NCI-H82 (cell line): Measurements from ENCODE around the gene PGBD5.

Experiments
- DNase-seq: peaks from one replicate; lab custom pipeline; 2025; lab: John Stamatoyannopoulos, UW

The PGBD5 gene

DNA sequence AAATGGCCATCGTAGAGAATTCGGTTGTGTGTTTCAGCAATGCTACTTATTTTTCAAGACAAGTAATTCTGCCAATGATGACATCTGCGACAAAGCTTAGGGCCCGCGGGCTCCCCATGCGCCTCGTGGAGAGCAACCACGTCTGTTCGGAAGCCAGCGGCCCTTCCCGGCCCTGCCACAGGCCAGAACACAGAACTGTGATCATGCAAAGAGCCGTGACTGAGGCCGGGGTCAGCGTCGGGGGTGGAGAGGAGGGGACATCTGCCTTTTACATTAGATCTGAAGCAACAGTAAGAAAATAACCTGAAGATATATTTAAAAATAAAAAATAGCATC lies 103.7 kb downstream of the PGBD5 start:
- DNase-seq, result no peak

DNA sequence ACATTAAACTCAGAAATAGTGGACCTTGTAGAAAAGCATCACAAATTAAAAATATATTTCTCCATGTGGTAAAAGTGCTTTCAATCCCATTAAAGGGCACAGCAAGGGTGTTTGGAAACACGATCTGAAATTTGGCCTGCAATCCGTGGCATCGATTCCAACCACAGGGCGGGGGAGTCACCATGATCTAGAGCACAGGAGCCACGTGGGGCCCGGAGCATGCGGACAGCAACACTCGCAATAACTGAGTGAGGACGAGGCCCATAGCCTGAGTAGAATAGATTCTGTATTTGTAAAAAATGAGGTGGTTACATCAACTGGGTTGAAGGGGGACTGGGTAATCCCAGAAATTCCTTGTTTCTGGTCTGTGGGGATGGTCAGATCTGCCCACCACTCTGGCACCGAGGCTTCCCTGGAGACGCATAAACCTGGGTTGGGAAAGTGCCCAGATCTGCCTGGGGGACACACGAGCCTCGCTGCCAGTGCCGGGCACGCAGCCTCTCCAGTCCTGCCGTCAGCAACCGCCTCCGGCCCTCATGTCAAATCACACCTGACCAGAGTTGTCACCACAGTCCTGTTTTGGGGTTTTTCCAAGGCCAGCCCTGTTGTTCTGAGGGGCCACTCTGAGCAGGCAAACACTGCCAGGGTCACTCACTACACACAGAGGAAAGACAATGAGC lies 104.3 kb downstream of the PGBD5 start:
- DNase-seq, result no peak

DNA sequence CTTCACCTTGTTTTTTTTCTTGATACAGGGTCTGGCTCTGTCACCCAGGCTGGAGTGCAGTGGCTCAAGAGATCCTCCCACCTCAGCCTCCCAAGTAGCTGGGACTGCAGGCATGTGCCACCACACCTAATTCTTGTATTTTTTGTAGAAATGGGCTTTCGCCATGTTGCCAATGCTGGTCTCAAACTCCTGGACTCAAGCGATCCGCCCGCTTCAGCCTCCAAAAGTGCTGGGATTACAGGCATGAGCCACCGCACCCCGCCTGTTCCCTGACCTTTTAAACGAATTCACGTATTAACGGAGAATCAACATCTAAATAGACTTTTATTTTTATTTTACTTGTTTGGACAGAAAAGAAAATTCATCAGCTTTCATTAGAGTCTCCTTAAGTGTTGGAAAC lies 104.8 kb downstream of the PGBD5 start:
- DNase-seq, result no peak

DNA sequence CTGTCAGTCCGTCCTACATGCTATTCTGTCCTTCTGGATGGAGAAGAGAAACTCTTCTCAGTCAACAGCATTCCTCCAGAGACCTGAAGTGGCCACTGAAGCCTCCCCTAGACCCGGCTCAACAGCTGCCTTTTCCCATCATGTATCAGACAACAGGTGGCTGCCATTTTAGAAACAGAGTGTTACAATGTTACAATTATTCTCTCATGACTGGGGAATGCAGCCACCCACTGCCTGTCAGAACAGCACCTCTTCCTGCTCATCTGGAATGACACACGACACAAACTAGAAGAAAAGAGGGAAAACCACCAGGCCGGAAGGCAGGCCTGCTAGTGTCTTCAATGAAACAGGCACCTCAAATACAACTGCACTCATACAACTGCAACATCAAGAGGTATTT lies 105.3 kb downstream of the PGBD5 start:
- no peak for DNase-seq

DNA sequence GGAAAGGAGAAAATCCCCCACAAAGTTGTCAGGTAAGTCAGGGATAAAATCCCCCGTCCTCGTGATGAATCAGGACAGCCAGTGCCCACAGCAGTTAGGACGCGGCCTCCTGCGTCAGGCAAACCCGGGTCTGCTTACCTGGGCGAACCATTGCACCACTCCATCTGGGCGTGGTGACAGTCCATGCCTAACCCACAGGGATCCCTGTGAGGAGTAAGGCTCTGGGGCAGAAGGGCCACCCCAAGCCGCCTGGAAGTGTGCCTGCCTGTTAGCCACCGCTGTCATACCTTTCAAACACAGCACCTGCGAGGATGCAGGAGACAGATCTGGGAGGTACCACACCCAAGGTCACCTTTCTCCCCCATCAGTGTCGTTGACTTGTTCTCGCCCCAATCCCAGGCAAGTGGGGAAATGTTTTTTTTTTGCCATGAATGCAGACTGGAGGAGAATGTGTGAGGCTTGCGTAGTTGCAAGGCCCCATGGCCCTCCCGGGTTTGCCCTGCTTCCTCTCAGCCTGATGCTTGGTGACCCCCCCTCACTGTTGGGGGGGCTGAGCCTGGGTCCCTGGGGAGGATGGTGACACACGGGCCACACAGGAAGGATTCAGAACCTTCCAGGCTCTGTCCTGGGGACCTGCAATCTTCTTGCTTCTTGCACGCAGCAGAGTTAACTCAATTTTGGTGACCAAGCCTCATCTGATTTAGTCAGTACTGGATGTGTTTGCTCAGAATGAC lies 107.0 kb downstream of the PGBD5 start:
- no peak for DNase-seq

DNA sequence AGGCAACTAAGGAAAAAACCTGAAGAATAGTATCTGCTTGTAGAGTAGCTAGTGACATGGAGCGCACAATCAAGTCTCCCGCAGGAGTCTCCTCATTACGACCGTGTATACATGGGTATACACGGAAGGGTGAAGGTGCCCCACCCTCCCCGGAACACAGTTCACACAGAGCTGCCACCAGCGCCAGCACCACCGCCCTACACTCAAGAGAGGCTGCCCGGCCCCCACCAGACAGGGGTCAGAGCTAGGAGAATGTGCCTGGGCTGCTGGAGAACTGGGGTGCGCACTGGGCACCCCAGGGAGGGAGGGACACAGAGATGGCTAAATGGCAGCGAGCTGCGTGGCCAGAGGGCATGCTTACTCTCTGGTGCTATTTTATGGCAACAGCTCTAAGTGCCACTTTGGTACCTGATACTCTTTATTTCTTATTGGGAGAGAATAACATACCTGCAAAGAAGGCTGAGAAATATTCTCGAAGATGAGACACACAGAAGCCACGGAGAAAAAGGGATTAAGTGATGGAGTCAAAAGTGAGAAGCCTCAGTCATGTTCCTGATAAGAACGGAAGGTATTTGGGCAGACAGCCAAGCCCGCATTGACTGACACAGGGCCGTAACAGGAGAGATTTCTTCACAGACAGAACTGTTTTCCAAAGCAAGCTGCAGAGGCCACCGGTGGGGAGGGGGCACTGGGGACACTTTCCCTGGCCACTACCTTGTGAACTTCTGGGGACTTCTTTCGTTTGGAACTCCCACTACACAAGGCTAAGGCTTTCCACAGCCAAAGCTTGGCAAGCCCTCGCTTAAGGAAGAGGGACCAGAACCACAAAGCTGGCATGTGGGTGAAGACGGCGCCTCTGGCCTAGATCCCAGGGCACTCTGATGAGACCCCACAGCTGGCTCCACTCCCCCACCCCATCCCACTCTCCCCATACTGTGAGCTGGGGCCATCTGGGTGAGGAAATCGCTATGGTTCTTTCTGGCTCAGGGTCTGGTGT lies 108.0 kb downstream of the PGBD5 start:
- DNase-seq, result peak; percentile 65

DNA sequence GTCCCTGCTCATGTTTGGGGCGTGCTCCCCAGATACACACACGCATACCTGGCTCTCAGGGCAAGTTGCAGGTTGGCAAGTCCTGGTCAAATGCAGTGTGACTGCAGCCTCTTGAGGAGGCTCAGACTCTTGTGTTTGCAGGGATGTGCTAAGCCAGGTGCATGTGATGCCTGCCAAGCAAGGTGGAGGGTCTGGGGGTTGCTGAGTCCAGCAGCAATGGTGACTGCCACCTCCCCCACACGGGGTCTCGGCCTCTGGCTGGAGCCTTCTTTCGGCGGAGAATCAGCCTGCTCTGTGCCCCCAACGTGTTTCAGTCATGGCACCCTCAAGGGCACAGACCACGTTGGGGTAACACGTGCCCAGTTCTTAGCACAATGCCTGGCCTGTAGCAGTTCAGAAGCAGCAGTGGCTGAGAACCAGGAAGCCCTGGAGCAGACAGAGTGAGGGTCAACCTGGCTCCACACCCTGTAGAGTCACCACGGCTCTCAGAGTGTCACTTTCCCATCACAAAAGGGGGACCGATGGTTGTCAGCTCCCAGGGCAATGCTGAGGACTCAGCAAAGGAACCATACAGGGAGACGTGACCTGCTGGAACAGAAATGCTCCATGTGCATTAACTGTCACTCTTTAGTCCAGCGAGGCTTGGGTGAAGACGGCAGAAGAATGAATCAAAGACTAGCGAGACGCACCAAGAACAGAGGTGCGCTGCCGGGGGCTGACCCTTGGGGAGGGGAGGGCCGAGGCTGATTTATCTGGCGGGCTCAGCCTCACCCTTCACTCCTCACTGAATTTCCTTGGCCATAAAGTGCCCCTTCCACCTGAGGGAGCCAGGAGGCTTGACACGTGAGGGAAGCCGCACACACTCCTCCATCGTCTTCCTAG lies 109.0 kb downstream of the PGBD5 start:
- no peak for DNase-seq

DNA sequence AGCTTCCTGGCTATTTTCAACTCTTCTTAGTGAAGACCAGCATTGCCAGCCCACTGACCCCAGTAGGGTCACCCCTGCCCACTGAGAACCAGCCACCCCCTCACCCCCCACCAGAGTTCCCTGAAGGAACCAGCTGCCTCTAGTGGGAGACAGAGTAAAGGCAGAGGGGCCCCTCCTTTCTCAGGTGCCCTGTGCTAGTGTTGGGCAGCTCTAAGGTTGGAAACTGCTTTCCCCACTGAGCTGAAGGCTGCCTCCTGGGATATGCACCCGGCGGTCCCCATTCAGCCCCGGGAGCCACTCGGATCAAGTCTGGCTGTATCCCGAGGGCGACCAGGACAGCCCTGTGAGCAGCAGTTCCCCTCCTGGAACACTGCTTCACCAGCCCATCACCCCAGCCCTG lies 111.0 kb downstream of the PGBD5 start:
- no peak for DNase-seq

DNA sequence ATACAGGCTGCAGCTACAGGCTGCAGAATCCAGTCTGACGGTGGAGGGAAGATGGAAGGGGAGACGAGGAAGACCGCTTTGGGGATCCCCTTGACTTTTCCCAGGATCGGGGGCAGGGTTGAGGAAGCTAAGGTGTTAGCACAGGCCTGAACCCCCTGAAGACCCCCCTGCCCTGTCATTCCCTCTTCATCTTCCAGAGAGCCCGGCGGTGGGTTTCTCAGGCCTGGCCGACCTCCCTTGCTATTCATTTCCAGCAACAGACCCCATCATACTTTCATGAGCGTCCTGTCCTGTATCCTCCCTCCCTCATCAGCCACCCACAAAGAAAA lies 112.0 kb downstream of the PGBD5 start:
- DNase-seq, result no peak

DNA sequence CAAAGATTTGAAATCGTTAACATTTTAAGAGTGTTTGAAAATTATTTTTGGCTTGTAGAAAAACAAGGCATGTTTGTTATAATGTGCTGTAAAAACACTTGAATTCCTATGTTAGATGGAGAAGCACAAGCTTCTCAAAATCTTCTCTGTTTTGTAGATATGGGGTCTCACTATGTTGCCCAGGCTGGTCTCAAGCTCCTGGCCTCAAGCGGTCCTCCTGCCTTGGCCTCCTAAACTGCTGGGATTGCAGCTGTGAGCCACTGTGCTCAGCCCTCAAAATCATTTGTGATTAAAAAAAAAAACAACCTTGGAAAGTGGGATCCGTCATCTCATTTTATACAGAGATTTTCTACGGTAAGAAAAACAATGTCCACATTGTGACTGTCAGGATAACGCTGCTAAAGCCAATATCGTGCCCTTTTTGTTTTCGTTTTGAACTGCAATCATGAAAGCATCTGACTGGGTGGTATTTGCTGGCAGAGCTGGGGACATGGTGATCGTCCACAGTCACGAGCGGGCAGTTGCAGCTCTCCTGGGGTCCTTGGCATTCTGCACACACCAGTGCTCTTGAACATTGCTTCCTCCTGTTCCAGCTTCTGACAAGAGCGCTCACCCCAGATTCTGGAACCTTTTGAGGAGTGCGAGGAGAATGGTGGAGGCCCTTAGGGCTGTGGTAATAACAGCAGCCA lies 112.5 kb downstream of the PGBD5 start:
- DNase-seq, result no peak

DNA sequence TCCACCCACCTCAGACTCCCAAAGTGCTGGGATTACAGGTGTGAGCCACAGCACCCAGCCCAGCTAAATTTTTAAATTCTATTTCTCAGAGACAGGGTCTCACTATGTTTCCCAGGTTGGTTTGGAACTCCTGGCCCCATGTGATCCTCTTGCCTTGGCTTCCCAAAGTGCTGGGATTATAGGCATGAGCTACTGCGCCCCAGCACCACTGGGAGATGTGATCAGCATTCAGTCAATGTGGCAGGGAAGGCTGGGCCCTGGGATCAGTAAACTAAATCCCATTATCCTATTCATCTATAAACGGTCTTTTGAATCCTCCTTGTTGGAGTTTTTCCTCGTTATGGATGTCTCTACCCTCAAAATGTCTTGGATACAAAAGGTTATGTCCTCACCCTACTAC lies 113.5 kb downstream of the PGBD5 start:
- DNase-seq, result peak; percentile 87

DNA sequence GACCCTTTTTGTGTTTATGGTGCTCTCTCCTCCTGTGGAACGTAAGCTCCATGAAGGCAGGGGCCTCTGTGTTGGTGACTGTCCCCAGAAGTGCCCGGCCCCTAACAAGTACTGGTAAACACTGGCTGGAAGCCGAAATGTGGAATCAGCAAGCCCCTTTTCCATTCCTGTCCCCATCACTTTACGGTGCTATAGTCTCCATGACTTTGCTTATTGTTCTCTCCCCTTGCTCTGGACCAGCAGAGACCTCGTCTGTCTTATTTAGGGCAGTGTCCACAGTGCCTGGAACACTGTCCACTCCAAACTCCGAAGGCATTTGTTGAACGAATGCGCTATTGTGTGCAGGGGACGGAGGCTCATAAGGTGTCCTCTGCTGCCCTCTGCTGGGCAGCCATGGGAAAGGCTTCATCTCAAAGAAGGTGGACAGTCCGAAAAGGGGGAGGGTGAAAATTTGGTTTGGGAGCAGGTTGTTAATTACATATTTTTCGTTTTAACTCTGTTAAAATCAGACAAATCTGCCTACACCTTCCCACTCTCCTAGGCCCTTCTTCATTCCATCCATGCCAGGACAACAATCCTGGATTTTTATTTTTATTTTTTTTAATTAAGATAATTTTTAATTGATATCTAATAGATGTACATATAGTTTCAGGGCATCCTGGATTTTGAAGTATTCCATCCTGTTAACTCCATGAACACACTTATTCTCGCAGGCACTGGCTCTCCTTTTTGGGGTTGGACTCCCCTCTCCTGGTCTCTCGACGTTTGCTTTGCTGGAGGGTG lies 115.6 kb downstream of the PGBD5 start:
- DNase-seq, result peak; percentile 90

DNA sequence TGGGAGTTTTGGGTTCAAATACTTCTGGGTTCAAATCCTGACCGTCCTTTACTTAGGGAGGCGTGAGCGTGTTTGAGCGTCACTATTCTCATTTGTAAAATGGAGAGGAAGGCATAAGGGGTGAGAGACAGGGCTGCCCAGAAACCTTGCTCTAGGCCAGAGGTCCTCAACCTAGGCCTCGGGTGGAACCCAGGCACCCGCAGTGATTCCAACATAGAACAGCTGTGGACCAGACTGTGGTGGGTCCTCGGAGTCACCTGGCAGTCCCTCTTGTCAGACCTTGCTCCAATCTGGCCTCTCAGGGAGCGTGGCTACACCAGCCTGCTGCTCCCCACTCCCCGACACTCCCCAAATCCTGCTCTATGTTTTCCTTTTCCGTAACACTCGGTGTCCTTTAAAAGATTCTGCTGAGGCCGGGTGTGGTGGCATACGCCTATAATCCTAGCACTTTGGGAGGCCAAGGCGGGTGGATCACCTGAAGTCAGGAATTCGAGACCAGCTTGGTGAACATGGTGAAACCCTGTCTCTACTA lies 116.4 kb downstream of the PGBD5 start:
- DNase-seq, result no peak

DNA sequence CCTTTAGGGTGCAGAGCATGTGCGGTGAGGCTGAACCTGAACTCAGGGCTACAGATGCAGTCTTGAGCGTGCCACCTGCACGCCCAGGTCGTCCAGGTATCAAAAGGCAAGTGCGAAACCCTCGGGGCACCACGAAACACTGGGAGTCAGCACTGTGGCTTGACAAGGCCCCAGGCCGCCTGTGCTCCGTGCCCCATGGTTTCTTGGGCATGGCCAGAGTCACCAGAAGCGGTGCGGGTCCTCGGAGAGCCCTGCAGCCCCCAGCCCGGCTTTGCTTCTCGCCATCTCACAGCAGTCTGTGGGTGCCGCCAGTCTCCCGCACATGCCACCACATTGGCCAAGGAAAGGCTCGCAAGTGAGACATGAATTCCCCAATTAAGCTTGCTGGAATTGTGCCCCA lies 117.3 kb downstream of the PGBD5 start:
- no peak for DNase-seq

DNA sequence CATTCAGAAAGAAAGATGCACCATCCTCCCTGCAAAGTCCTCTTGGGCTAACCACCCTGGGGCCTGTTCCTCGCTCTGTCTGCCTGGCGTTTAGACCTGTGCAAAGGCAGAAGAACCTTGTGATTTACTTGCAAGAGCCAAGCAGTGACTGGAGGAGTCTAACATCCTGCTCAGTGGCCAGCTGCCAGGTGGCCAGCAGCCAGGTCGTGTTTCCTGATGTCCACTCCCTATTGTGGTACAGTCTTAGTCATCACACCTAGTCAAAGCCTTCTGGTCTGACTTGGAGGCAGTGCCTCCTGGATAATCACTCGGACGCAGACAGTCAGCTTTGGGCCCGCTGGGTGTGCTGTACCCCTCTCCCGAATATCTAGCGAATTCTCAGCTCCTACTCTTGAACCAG lies 118.1 kb downstream of the PGBD5 start:
- no peak for DNase-seq

DNA sequence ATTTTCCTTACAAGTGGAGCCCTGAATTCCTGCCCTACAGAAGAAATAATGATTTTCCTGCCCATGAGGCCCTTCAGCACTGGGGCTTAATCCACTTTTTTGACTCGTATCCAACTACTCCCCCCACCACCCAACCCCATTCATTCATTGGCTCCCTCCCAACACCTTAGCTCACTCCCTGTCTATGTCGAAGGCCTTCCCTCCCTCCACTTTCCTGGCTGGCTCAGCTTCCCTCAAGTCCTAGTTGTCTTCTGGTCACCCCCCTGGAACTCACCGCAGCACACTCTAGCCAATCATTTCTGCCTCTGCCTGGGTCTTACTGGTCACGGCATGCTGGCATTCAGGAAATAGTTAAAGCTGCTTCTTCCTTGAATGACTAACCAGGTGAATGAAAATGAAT lies 118.9 kb downstream of the PGBD5 start:
- DNase-seq, result peak; percentile 74

DNA sequence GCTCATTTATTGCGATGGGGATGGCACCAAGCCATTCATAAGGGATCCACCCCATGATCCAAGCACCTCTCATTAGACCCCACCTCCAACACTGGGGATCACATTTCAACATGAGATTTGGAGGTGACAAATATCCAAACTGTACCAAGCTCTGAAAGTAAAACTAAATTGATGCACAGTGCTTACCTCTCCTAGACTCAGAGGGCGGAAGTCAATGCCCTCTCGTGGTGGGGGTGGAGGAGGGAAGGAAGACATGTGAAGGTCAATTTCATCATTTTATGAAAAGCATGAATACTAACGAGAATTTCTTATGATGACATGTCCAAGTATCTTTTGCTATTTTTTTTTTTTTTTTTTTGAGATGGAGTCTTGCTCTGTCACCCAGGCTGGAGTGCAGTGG lies 120.0 kb downstream of the PGBD5 start:
- no peak for DNase-seq

DNA sequence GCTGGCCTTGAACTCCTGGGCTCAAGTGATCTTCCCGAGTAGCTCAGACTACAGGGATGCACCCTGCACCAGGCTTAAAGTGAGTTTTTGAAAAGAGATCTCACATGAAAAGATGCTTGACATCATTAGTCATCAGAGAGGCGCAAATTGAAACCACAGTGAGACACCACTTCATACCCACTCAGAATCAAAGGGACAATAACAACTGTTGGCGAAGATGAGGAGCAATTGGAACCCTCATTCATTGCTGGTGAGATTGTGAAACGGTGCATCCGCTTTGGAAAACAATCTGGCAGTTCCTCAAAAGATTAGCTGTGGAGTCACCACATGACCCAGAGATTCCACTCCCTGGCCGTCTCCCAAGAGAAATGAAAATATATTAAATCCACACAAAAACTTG lies 122.3 kb downstream of the PGBD5 start:
- DNase-seq, result peak; percentile 23

DNA sequence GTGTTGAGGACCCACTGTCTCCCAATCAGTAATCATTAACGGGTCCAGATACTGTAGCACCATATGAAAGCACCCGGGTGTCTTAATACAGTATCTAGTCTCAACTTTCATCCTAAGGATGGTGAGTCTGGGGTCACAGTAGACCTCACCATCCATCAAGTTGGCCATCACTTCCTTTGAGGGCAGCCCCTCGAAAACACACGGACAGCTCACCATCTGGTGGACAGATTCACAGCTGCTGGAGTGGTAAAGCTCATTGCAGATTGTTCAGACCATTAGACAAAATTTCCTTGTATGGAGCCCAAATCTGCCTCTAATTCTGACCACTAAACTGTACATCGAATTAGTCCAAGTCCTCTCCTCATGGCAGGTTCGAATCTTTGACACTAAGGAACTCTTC lies 123.1 kb downstream of the PGBD5 start:
- DNase-seq, result peak; percentile 67

DNA sequence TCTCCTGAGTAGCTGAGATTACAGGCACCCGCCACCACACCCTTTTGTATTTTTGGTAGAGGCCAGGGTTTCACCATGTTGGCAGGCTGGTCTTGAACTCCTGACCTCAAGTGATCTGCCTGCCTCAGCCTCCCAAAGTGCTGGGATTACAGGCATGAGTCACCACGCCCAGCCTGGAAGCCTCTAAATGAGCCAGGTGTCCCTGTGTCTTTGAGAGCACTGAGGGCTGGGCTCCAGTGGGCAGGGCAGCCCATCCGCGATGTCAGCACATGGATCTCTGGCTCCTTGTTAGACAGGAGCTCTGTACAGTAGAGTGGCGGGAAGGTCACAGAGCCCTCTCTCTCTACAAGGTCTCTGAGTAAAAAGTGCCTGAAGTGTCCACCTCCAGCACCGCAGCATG lies 124.3 kb downstream of the PGBD5 start:
- no peak for DNase-seq
